ENCODE results near the gene HES5.
A peak's percentile ranks its signal among the peaks of the same experiment; 100 is the strongest.
"Not testable (repeated sequence)": the region's sequence is repeated elsewhere in the genome, so short reads cannot be mapped to it uniquely, and the experiment has no call there.

HES5 gene

DNA sequence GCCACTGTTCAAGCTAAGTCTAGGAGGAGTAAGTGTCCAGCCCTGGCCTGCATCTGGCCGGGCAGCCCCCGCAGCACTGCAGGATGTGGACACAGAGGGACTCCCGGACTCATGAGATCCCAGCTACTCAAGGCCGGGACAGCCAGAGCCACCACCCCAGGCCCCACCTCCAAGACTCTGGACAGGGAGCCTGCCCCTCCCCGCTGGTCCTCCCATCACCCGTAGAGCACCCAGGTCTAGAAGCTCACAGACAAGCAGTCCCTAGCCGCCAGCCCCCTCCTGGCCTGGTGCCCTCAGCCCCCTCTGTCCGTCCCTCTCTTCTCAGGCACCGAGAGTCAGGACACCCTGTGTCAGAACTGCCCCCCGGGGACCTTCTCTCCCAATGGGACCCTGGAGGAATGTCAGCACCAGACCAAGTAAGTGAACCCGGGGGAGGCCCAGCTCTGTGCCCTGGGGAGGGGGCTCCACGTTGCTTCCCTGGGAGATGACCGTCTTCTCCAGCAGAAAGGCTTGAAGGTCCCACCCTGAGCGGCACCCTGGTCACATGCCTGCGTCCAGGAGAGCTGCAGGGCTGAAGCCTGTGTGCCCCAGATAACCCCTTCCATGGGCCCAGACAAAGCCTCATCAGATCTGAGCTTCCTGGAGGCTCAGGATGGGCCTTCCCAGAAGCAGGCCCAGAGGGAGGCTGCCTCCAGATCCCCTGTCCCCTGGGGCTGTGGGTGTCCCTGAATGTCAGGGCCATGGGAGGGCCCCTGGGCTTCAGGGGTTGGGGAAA lies 30.4 kb upstream of the HES5 start:
- no peak for DNase-seq

- DNase-seq, result no peak
These were observed 29.6 kb upstream of the HES5 start for GRCh38 chr1:2559509-2560298.

GRCh38 chr1:2558861-2559260 lies 28.8 kb upstream of the HES5 start:
- DNase-seq, result no peak

- DNase-seq, result no peak
These were observed 28.4 kb upstream of the HES5 start for GRCh38 chr1:2558420-2558819.

DNA sequence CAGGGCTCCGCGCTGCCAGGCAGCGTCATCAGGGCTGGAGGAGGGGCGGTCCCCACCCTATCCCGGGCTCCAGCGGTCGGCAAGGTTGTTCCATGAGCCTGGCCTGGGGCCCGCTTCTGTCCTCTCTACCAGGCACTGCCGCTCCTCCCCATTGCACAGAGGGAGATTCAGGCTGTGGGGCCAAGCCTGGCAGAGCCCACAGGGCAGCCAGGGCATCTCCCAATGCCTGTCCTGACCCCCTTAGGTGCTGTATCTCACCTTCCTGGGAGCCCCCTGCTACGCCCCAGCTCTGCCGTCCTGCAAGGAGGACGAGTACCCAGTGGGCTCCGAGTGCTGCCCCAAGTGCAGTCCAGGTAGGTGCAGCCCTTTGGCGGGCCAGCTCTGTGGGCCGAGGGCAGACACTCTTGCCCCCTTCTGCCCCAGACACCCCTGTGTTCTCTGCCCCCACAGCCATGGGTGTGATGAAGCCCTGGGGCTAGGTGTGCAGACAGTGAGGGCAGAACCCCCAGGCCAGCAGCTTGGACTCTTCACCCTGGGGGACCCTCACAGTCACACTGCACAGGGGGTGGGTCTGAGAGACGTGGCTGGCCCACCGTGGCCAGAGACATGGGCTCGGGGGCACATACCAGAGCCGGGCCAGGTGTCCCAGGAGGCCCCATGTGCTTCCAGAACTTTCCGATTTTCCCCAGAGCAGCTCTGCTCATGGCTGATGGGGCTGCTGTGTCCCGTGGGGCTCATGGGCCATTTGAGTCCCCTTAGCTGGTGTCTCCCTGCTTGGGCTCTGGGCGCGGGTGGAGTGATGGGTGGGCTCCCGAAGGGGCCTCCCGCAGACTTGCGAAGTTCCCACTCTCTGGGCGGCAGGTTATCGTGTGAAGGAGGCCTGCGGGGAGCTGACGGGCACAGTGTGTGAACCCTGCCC lies 27.7 kb upstream of the HES5 start:
- no peak for DNase-seq

DNA sequence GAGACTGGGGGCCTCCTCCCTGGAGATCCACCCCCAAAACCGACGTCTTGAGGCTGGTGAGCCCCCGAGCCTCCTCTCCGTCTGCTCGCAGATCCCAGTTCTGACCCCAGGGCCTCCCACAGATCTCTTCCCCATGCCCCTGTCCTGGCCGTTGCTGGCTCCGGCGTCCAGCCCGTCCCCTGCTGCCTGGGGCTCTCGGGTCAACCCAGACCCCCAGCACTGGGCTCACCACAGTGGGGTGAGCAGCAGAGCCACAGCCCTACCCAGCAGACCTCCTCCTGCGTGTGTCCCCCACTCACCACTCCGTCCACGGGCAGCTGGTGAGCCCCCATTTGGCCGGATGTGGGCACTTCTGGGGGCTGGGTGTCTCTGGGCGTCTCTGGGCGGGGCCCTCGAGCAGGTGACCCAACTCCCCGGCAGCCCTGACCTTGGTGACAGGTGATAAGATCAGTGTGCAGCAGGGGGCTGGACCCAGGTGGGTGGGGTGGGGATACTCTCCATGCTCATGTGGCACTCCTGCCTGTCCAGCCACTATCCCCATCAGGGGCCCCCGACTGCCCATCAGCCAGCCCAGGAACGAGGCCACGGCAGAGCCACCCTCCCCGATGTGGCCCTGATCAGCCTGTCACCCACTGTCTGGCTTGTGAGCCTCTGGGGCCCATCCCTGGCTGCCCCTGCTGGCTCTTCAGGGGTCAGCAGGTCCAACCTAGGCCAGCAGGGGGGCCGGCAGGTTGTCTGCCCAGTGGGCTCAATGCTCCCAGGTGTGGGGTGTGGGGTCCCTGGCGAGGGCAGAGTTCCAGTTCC lies 26.8 kb upstream of the HES5 start:
- DNase-seq, result no peak

DNA sequence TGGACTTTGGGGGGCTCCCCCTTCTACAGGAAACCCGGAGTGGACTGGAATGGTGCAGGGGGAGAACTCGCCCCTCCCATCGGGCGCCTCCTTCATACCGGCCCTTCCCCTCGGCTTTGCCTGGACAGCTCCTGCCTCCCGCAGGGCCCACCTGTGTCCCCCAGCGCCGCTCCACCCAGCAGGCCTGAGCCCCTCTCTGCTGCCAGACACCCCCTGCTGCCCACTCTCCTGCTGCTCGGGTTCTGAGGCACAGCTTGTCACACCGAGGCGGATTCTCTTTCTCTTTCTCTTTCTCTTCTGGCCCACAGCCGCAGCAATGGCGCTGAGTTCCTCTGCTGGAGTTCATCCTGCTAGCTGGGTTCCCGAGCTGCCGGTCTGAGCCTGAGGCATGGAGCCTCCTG lies 26.2 kb upstream of the HES5 start, which contains the start of gene TNFRSF14:
Gene TNFRSF14 (plus strand): TSS at position 95 of the 401 bp plus-strand sequence. CDS start 294 bp downstream, at position 389.
- peak; percentile 58 for DNase-seq

GRCh38 chr1:2555634-2556276 lies 25.7 kb upstream of the HES5 start:
- DNase-seq, result peak; percentile 54

- peak; percentile 63 for DNase-seq
These were observed 24.7 kb upstream of the HES5 start for GRCh38 chr1:2554621-2555387.

DNA sequence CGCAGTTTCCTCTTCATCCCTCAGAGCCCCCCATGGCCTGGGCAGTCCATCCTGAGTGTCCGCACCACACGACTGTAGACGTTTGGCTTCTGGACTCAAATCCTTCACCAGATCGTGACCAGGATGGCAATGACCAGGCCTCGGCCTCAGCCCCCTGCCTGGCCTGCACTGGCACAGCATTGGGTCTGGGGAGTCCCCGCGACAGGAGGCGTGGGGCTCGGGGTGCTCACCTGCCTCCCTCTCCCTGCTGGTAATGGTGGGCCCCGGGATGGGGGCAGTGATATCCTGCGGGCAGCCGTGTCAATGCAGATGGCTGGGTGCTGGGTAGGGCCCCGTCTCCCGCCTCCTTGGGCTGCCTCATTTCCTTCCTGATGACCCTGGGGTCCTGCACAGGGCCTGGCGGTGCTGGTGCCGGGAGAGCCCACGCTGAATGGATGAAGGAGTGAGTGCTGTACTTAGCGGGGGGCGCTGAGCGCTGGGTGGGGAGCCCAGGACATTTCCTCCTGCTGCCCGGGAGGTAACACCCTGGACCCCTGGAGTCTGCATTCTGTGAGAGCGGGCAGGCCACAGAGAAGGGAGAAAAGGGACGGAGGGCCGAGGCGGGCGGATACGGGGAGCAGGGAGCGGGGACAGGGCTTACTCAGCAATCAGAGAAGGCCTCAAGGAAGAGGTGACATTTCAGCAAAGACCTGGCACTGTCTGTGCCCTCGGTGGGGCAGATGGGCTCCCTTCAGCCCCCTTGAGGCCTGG lies 24.0 kb upstream of the HES5 start:
- no peak for DNase-seq

DNA sequence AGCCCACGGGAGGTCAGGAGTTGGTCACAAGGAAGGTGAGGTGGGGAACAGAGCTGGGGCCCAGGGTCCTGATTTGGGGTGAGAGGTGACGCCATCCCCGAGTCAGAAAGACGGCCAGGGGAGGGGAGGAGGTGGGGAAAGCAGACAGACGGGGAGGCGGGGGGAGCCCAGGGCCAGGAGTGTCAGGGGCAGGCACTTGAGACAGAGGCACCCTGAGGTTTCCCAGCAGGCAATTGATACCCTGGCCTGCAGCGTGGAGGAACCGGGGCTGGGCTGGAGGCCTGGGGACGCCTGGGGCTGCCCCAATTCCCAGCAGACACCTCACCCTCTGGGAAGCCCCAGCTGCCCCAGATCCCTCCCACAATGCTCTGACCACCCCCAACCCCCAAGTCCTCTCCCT lies 23.0 kb upstream of the HES5 start:
- DNase-seq, result not testable (repeated sequence)

- DNase-seq, result no peak
These were observed 22.1 kb upstream of the HES5 start for GRCh38 chr1:2552189-2552588.

GRCh38 chr1:2551544-2551943 lies 21.5 kb upstream of the HES5 start:
- DNase-seq, result not testable (repeated sequence)

DNA sequence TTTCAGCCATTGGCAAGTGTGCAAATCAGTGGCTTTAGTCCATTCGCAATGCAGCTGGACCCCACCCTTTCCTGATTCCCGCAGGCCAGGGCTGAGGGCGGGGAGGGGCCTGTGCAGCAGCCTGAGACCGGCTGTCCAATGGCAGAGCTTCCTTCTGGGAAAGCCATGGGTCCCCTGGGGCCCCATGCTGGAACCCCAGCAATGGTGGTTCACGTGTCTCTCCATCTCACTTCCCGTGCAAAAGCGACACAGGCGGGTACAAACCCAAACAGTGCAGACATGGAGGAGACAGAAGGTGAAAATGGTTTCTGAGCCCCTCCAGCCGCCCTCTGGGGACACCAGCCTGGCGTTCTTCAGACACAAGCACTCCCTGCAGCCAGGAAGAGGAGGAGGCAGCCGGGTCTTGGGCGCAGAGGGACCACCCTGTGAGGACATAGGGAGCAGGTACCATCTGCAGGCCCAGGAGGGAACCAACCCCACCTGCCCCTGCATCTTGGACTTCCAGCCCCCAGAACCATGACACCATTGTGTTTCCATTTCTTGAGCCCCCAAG lies 20.3 kb upstream of the HES5 start:
- DNase-seq, result not testable (repeated sequence)

GRCh38 chr1:2549367-2550029 lies 19.4 kb upstream of the HES5 start:
- not testable (repeated sequence) for DNase-seq

DNA sequence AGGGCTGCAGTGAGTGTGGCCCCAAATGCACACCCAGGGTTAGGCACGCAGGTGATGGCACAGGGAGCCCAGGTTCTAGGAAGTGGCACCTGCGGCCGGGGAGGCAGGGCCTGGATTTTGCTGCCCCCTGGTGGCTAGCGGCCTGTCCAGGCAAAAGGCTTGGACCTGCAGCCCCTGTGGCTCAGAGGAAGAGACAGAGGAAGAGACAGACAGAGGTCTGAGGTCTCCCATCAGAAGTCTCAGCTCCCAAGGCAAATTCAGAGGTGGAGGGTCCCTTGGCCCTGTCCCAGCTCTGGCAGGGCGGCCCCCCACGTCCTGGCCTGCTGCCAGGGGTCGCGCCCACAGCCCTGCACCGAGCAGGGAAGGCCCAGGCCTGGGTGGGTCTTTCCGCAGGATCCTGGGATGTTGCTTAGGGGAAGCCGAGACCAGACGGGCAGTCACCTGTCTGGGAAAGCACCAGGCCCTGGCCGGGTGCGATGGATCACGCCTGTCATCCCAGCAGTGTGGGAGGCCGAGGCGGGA lies 18.1 kb upstream of the HES5 start:
- DNase-seq, result peak; percentile 60

DNA sequence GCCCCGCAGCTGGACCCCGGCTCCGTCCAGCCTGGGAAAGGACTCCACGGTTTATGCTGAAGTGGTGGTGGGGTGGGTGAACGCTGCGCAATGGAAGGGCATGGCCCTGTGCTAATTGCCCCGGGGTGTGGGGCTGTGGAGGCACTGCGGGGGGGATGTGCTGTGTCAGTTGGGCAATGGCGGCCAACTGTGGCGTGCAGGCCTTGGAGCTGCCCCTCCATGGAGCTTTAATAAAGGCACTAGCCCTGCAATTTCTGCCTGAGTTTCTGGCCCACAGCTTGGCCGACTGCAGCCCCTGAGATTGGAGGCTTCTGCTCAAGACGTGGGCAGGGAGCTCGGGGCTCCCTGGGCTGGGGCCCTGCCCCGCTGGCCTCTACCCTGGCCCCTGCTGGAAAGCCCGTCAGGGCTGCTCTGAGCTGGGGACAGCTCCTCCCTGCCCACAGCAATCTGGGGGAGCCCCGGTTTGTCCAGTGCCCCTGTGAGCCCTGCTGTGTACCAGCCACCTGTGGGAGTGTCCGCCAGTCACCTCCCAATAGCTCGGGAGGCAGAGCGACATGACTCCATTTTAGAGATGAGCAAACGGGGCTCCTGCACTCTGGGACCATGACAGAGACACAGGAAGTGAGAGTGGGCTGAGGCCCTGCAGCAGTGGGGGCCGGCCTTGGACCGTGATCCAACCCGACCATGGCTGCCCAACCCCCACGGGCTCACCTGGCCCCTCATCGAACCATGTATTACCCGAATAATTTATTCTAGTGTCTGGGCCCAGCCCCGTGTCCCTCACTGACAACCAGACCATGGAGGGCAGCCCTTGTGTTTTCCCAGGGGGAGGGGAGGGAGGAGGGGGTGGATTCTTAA lies 17.4 kb upstream of the HES5 start:
- DNase-seq, result no peak
